ENCODE measurements around the gene MAP3K19. TPM values are rescaled to one million over a fixed set of nuclear protein-coding genes. Genes with fewer than 3 reads are reported as not detected.

The MAP3K19 gene
- total RNA-seq, 1 experiment from 2014 or later = not detected

GRCh38 chr2:135022952-135023880 is 24.0 kb downstream of the MAP3K19 start:
- intact Hi-C loops (cut with micrococcal nuclease) = no loop called here
- RAD21 ChIA-PET (ENCODE audit: low non-redundant PET in 1 of 2, low total read pairs in 2 of 2, uncharacterized antibody in 2 of 2, unreplicated experiment in 2 of 2) = no interaction called here
- Histone ChIP-seq H3K27me3 (ENCODE audit: insufficient read depth, low read length) (0 out of 2 replicates have a peak, but pooled peaks cover 4% of the 10 kb centered on the region), H3K9me2 (ENCODE audit: insufficient read depth) (no peaks in the 10 kb centered on the region), H3K36me3 (ENCODE audit: control insufficient read depth in 1 of 2, insufficient read depth in 2 of 2, low read length in 2 of 2) (no peaks in the 10 kb centered on the region), H3K4me2 (ENCODE audit: low read length) (no peak overlapping the region), H3K9ac (ENCODE audit: low read length) (no peak overlapping the region), H2AFZ (ENCODE audit: low read depth, low read length, poor library complexity, severe bottlenecking) (no peak overlapping the region), H4K20me1 (ENCODE audit: insufficient read depth) (no peaks in the 10 kb centered on the region; the same call in 1 of the 2 replicates), H3K9me3 (ENCODE audit: control insufficient read depth in 1 of 2, insufficient read depth in 1 of 2, low read depth in 1 of 2, low read length in 2 of 2) (no peaks in the 10 kb centered on the region), H3K79me2 (ENCODE audit: insufficient read depth, low read length) (no peaks in the 10 kb centered on the region), H3K4me3 (replicated peaks in 1 of 2; ENCODE audit: low read depth in 1 of 2, low read length in 2 of 2) (no peak overlapping the region), H3K27ac (ENCODE audit: low read depth, low read length) (no peak overlapping the region), H3K4me1 (ENCODE audit: control insufficient read depth in 1 of 2, insufficient read depth in 2 of 2, low read length in 2 of 2) (no peaks in the 10 kb centered on the region)
- no peak for ATAC-seq
- CTCF ChIA-PET = no interaction called here
- TF ChIP-seq SP1 (IDR thresholded peaks at IDR 0.05; ENCODE audit: low read depth) (no peak), EGR1 (IDR thresholded peaks at IDR 0.05; ENCODE audit: low read depth) (no peak), CEBPB (IDR thresholded peaks at IDR 0.05; ENCODE audit: low read depth) (no peak), CTCF (IDR thresholded peaks at IDR 0.05 in 2 of 3, conservative IDR thresholded peaks at IDR 0.05 in 1 of 3; ENCODE audit: borderline replicate concordance in 1 of 3, insufficient read depth in 1 of 3, low read depth in 2 of 3, low read length in 2 of 3) (no peak), CBX3 (IDR thresholded peaks at IDR 0.05; ENCODE audit: low read depth) (no peak), ZNF274 (IDR thresholded peaks at IDR 0.05; ENCODE audit: low read depth, low read length) (no peak), FOSL1 (IDR thresholded peaks at IDR 0.05; ENCODE audit: low read depth) (no peak)
- no TSS peak for BruUV-seq (replicated peaks)
- POLR2A ChIA-PET = no interaction called here
- DNase-seq (ENCODE audit: low read depth, low spot score) = no peak

Data from HCT116 (cell line).